Measurements from ENCODE around the gene PGAM5.

PGAM5 gene

GRCh38 chr12:132710405-132711079 lies at the start of gene PGAM5:
TSS of gene PGAM5 (plus strand) at chr12:132710842. CDS start at chr12:132710877, 35 bp downstream.
- no peak for FAIRE-seq

- FAIRE-seq: no peak
Measured at GRCh38 chr12:132660996-132661395, 49.6 kb upstream of the PGAM5 start.

DNA sequence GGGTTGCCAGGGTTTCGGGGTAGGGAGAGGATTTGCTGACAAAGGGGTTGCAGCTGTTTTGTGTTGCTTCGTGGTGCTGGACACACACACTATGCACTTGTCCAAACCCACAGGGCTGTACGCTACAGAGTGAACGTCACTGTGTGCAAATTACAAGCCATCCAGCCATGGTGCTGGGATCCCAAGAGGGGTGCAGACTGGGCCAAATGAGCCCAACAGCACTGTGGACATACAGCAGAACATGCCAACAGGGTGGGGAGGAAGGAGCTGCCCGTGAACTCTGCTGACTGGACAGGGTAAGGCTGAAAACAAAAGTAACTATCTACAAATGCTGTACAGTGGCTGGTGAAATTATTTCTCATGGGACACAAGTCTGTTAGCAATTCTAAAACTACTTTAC lies 48.7 kb upstream of the PGAM5 start:
- no peak for FAIRE-seq

- no peak for FAIRE-seq
Measured at GRCh38 chr12:132662901-132663755, 47.5 kb upstream of the PGAM5 start.

DNA sequence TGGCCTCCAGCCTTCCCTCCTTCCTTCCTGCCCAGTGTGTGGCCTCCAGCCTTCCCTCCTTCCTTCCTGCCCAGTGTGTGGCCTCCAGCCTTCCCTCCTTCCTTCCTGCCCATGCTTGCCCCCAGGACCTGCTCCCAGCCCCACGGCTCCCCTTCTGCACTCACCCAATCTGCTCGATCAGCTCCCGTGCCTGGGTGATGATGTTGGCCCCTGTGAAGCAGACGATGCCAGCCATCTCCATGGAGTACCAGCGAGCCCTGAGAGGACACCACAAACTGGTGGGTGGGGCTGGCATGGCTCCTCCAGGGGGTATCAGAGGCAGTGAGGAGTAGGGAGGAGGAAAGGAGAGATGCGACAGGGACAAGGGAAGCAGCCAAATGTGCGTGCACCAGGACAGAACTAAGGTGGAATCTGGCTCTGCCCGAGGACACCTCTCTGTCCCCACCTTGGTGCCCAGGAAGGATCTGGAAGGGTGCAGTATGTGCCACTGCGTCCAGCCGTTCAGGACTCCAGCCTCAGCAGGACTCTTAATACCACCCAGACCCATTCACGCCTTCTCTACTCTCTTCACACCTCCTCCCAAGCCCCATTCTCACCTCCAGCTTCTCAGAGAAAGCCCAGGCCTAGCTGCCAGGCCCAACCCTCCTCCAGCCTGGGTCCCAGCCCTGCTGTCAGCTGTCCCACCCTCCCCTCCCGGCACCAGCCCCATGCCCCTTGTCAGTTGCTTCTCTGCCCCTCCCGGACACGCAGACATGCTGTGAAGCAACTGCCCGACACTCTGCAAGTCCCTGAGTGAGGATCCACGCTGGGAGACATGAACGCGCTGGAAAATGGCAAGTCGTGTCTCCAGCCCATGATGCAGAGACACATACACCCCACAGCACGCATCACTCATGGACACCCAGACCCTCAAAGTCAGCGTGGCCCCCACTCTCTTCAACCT lies 46.2 kb upstream of the PGAM5 start:
- no peak for FAIRE-seq

DNA sequence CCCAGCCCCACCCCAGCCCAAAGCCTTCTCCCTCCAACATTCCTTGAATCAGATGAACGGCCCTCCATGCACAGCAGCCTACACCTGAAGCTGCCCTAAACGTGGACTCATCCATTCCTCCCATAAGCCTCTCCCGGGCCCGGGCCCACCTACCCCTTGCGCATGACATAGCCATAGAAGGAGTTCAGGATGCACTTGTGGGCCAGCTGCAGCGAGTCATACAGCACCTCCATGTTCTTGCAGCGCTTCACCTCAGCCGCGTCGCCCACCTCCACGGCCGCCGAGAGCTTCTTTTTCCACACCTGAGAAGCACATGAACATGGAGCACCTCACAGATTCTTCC lies 45.5 kb upstream of the PGAM5 start:
- no peak for FAIRE-seq

GRCh38 chr12:132665794-132666193 lies 44.8 kb upstream of the PGAM5 start:
- no peak for FAIRE-seq

DNA sequence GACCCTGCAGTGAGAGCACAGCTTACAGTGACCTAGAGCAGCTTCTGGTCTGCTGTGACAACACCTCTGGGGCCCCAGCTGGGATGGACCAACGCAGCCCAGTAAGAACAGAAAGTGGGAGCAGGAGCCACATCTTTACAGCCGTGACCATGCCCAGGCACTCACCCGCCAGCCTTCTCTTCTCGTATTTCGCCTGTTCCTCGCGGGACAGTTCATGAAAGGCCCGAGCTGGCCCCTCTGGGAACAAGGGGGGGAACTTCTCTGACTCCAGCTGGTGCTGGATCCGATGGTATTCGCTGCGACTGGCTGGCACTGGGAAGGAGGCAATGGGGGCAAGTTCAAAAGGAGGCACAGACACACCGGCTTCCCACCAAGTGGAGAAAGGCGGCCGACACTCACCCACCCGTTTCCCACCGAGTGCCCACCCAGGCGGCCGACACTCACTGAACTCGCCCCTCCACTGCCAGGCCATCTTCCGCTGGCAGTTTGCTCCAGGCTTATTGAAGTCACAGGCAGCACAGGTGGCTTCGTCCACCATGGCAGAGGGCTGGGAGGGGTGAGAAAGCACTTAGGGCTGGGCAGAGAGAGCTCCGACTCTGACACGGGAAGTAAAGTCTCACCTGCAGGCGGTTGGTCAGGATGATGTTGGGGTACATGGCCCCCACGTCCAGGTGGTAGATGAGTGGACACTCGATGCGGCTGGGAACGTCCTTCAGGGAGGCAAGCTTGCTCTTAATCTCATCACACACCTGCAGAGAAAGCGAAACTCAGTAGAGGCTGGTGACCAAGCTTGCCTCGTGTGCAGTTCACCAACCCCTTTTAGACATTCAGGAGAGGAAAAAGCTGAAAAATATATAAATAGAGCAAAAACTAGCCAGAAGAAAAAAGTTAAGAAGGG lies 42.2 kb upstream of the PGAM5 start:
- FAIRE-seq: no peak

DNA sequence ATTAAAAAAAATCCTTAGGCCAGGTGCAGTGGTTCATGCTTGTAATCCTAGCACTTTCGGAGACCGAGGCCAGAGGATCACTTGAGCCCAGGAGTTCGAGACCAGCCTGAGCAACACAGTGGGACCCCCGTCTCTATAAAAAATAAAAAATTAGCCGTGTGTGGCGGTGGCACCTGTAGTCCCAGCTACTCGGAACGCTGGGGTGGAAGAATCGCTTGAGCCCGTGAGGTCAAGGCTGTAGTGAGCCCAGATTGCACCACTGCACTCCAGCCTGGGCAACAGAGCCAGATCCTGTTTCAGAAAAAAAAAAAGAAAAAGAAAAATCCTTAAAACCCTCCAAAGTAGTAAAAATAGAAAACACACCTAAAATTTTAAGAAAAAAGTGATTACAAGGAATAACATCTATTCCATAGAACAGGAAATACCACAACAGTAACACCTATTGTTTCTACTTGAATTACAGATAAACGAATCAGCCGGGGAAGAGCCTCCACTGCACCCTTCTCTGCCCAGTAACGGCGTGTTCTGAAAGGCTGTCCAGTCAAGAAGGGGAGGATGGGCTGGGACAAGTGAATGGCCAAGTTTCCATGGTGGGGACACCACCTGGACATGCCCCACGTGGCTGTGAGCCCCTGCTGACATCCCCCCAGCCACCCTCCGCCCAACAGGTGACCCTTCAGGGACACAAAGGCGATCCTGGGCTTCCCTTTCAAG lies 41.3 kb upstream of the PGAM5 start:
- FAIRE-seq: no peak

GRCh38 chr12:132672116-132672515 lies 38.5 kb upstream of the PGAM5 start:
- FAIRE-seq: no peak

DNA sequence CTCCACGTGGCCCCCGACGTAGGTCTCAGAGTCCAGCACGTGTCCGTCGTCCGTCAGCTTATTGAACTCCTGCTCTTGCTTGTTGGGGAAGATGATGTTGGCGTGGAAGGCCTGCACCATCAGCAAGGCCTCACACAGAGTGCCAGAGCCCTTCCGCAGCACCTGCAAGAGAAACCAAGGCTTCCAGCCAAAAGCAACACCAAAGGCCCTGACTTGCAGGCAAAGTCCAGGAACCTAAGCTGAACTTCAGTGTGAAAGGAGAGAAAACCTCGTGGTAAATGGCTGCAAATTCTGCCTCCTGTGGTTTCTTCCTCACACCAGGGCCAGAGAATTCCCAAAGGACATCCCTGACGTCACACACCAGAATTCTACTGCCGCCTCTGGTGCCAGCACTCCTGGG lies 38.0 kb upstream of the PGAM5 start:
- no peak for FAIRE-seq

- FAIRE-seq: no peak
Measured at GRCh38 chr12:132673288-132674179, 37.1 kb upstream of the PGAM5 start.

- FAIRE-seq: no peak
Measured at GRCh38 chr12:132674561-132674960, 36.1 kb upstream of the PGAM5 start.

- FAIRE-seq: no peak
Measured at GRCh38 chr12:132675757-132676432, 34.7 kb upstream of the PGAM5 start.

DNA sequence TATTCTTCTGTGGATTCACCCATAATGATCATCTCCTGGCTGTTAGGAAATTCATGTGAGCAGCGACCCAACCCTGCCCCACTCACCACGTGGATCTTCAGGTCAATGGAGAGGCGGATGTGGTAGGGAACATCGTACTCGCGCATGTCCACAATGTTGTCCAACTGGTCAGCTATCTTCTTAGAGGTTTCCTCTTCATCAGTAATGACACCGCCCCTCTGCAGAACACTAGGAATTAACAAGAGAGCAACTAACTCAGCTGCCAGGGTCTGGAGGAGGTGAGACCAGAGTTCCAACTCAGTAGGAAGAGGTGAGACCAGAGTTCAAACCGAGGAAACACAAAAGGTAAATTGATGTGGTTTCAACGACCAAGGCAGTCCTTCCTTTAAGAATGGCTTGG lies 33.1 kb upstream of the PGAM5 start:
- FAIRE-seq: no peak

- FAIRE-seq: no peak
Measured at GRCh38 chr12:132685400-132685799, 25.2 kb upstream of the PGAM5 start.

- FAIRE-seq: no peak
Measured at GRCh38 chr12:132686825-132687210, 23.8 kb upstream of the PGAM5 start.

GRCh38 chr12:132687211-132688164 lies 23.2 kb upstream of the PGAM5 start, which contains the start of the genes POLE and PXMP2:
TSS of gene POLE (minus strand) at chr12:132687342. CDS start at chr12:132687315, 27 bp downstream.
TSS of gene PXMP2 (plus strand) at chr12:132687587. CDS start at chr12:132687671, 84 bp downstream.
- no peak for FAIRE-seq

Data from colon (tissue), 2 donors.